Fibroblast of the aortic adventitia (primary cell): Measurements from ENCODE around the gene PROSER2. TPM values are rescaled to one million over a fixed set of nuclear protein-coding genes. Genes with fewer than 3 reads are reported as not detected.

Experiments
- DNase-seq: peaks from one replicate; pipeline ENCODE4 v3.0.0-alpha.2; 2010; ENCODE audit warnings: low read depth
- H3K4me3 ChIP-seq: 2 replicates; pipeline ENCODE4 v1.5.1; 2011; ENCODE audit warnings: low read depth, mild to moderate bottlenecking, control low read depth, low read length, moderate library complexity
- CTCF ChIP-seq: IDR thresholded peaks from 2 replicates; pipeline ENCODE4 v1.5.1; 2011; ENCODE audit warnings: mild to moderate bottlenecking, low read length, control low read depth, inconsistent platforms; ENCODE audit not compliant: insufficient read depth
- total RNA-seq: library from RNA; depleted of rRNA; stranded (reverse); fragments of >200 nt; gene quantifications from 2 replicates; pipeline ENCODE4 v1.2.3, GENCODE V29; 2012; ENCODE audit warnings: low replicate concordance

Gene PROSER2
- total RNA-seq, 1 donor = 3.1 TPM

GRCh38 chr10:11863353-11864109 is 40.4 kb downstream of the PROSER2 start:
- TF ChIP-seq CTCF = no peak
- DNase-seq = no peak
- H3K4me3 ChIP-seq = no peak overlapping the region

GRCh38 chr10:11864727-11865126 is 41.6 kb downstream of the PROSER2 start:
- TF ChIP-seq CTCF = no peak
- no peak overlapping the region for H3K4me3 ChIP-seq
- no peak for DNase-seq

DNA sequence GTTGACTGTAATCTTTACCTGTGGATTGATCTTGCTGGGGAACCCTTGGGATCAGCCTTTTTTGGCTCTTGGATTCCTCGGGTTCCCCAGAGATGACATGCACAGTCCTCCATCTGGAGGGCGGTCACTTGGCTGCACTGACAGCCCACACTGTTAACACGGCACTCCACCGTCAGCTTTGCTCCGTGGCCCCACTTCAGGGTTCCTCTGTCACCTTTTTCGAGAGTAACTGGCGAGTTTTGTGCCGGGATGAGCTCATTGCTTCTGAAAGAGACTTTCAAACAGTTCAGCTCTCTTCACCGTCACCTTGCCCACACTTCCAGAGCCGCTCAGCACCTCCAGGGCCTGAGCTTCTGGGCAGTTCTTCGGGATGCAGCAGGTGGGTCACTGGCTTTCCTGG is 42.4 kb downstream of the PROSER2 start:
- no peak for DNase-seq
- H3K4me3 ChIP-seq = no peak overlapping the region
- no peak for TF ChIP-seq CTCF

DNA sequence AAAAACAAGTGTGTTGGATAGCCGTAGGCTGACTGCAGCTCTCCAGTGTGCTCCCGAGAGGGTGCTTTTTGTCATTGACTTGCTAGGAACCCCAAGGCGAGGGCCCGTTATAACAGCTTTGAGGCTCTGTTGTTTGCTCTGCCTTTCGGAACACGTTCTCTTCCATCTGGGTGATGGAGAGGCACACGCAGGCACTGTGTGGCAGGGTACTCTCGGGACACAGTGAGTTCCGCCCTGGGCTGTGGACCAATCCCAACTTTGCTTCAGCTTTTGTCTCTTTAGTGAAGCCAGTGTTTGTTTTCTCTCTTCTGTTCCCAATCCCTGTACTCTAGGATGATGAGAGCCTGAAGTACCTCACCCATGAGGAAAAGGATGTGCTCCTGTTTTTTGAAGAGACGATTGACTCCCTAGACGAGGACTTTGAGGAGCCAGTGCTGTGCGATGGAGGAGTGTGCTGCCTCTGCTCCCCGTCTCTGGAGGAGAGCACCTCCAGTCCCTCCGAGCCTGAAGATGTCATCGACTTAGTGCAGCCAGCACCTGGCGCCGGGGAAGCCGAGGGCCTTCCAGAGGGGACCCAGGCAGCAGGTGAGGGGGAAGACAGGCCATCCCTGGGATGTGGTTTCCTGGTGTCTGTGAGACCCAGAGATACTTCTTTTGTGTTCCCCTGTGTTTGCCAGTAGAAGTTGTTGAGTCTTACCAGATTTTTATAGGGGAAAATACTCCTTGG is 43.2 kb downstream of the PROSER2 start:
- H3K4me3 ChIP-seq = no peak overlapping the region
- TF ChIP-seq CTCF = no peak
- DNase-seq = no peak

GRCh38 chr10:11869219-11869618 is 46.1 kb downstream of the PROSER2 start:
- no peak overlapping the region for H3K4me3 ChIP-seq
- TF ChIP-seq CTCF = no peak
- DNase-seq = no peak

DNA sequence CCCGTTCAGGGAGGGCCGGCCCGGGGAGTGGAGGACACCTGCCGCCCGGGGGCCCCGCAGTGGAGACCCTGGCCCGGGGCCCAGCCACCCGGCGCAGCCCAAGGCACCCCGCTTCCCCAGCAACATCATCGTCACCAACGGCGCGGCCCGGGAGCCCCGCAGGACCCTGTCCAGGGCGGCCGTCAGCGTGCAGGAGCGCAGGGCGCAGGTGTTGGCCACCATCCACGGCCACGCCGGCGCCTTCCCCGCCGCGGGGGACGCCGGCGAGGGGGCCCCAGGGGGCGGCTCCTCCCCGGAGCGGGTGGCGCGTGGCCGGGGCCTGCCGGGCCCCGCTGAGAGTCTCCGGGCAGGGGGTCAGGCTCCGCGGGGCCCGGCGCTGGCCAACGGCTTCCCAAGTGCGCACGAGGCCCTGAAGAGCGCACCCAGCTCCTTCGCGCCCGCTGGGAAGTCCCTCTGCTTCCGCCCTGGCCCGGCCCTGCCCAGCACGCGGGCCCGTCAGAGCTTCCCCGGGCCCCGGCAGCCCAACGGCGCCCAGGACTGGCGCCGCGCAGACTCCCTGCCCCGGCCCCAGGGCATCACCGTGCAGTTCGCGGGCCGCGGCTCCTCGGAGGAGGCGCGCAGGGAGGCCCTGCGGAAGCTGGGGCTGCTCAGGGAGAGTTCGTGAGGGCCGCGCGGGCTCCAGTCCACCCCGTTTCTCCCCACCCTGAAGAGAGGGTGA is 46.7 kb downstream of the PROSER2 start:
- no peak overlapping the region for H3K4me3 ChIP-seq
- TF ChIP-seq CTCF = no peak
- DNase-seq = no peak
